DMS 273 treated with DMSO at 0.1 percent for 48 hours (cell line): ENCODE data around the gene NUP214.
"Not testable (repeated sequence)": the region's sequence is repeated elsewhere in the genome, so short reads cannot be mapped to it uniquely, and the experiment has no call there.

Experiments used
- DNase-seq: peaks from one replicate; lab custom pipeline; 2025; lab: John Stamatoyannopoulos, UW

The NUP214 gene

DNA sequence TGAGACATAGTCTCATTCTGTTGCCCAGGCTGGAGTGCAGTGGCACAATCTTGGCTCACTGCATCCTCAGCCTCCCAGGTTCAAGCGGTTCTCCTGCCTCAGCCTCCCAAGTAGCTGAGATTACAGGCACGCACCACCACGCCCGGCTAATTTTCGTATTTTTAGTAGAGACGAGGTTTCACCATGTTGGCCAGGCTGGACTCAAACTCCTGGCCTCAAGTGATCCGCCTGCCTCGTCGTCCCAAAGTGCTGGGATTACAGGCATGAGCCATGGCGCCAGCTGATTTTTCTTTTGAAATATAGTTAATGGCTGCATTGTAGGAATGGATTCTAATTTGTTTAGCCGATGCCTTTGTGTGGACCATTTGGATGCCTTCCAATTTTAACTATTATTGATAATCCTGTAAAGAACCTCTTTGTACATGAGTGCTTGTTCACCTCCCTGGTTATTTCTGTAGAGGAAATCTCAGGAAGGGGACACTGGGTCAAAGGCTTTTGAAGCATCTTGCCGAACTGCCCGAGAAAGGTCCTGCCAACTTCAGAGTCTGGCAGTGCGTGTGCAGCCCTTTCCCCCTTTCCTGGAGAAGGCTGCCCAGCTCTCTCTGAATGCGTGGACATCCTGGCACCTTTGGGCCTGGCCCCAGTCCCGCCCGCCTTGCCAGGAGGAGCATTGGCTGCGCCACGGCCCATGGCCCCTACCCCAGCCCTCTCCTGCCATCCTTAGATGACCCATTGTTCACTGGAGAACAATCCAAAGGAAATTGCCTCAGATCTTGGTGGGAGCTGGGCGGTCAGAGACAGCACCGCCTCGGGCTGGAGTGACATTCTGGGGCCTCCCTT, 8.9 kb upstream of the NUP214 start:
- no peak for DNase-seq

DNA sequence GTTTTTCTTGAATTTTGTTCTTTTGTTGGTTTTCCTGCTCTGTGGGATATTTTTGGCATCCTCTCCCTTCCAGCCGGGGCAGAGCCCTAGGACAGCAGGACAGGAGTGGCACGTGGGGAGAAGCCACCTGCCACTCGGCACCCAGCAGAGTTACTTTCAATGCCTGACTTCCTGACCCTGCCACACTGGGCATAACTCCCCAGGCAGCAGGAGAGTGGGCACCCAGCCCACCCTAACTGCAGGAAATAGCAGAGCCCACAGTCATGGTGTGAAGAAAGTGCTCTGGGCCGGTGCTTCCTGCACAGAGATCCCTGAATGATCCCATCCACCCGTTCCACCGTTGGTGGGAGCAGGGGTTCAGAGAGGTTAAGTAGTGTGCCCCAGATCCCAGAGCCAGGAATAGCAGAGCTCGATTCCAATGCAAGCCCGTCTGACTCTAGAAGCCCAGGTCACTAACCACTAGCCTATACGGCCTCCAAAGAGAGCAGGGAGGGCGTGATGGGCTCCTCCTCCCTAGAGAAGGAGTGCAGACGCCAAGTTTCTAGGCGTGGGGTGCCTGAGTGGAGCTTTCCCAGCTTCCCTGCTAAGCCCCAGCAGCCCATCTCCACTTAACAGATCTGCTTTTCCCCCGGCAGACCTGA, 8.1 kb upstream of the NUP214 start:
- no peak for DNase-seq

DNA sequence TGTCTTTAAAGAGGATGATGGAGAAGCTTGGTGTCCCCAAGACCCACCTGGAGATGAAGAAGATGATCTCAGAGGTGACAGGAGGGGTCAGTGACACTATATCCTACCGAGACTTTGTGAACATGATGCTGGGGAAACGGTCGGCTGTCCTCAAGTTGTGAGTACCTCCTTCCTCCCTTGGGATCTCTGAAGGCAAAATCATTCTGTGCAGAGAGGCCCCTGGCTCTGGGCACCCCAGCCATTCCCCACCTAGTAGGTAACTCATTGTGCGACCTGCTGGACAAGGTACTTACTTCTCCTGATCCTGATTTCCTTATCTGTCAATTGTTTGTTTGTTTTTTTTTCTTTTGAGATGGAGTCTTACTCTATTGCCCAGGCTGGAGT, 7.6 kb upstream of the NUP214 start:
- no peak for DNase-seq

DNA sequence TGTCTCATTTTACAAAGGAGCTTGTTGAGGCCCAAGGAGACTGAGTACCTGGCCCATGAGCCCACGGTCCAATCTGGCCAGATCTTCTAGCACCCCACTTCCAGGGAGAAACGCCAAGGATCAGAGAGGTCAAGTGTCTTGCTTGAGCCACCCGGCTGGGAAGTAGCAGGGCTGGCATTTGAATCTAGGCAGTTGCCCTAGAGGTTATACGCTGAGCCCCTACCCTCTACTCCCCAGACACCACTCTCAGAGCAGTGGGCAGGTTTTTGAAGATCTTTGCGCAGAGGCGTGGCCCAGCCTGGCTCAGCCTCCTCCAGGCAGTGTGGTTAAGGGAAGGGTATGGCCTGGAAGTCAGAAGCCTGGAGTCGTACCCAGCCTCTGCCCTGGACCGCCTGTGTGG, 5.8 kb upstream of the NUP214 start:
- no peak for DNase-seq

DNA sequence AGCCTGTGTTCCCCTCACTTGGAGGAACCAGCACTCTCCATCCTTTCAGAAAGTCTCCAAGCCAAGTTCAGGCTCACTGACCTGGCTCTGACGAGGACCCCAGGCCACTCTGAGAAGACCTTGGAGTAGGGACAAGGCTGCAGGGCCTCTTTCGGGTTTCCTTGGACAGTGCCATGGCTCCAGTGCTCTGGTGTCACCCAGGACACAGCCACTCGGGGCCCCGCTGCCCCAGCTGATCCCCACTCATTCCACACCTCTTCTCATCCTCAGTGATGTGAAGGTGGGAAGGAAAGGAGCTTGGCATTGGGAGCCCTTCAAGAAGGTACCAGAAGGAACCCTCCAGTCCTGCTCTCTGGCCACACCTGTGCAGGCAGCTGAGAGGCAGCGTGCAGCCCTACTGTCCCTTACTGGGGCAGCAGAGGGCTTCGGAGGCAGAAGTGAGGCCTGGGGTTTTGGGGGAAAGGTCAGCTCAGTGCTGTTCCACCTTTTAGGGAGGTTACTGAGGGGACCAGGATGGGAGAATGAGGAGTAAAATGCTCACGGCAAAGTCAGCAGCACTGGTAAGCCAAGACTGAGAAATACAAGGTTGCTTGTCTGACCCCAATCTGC, 4.7 kb upstream of the NUP214 start:
- no peak for DNase-seq

DNA sequence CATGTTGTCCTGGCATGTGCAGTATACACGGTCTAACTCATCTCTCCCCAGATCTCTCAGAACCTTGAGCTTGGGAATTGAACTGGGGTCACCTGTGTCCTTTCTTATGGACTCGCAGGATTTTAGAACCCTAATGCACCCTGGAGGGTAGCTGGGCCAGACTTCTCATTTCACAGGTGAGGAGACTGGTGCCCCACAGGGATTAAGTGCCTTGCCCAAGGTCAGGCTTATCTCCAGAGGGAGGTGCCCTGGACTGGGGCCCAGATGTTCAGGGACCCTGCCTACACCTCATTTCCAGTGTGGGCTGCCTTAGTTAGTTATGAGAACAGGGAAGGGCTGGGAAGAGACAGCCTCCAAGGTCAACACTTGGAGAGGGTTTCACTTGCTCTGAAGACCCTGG, 4.0 kb upstream of the NUP214 start:
- no peak for DNase-seq

DNA sequence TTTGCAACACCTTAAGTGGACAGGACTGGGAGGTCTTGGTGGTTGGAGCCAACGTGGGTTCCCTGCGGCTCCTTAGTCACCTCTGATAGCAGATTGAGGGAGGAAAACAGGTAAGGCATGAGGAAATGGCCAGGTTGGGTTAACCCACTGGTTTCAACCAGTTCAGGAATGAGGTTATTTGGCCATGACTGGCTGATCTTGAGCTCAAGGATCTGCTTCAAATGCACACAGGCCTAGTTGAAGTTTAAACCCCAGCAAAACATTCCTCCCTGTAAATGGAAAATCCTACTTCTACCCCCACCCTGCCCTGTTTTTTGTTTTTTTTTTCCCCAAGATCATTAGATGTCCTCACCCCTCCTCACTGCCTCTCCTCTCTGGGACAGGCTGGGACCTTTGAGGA, 3.2 kb upstream of the NUP214 start:
- no peak for DNase-seq

DNA sequence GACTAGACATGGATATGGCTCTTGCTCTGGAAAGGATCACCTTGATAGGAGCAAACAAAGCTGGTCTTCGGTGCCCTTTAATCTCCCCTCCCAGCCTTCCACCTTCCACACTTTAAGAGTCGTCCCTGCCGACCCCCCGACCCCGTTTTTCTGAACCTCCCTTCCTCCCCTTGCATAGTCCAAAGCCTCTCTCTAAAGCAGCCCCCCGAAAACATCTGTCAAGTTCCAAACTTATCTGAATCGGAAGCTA, 423 bp upstream of the NUP214 start:
- DNase-seq: no peak

DNA sequence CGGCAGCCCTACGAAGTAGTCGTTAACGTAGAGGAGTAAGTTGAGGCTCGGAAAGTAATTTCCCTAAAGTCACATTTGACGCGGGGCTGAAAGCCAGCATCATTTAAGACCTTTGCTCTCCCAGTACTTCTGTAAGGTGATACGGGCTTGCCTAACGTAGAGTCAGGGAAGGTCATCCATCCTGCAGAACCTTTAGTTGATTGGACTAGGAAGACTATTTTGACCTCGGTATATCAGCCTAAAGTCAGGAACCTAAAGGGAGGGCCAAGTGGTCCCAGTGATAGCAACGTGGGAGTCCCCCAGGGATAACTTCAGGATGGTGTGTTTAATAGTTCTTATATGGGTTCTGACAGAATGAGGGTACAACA, 657 bp downstream of the NUP214 start:
- DNase-seq: no peak

DNA sequence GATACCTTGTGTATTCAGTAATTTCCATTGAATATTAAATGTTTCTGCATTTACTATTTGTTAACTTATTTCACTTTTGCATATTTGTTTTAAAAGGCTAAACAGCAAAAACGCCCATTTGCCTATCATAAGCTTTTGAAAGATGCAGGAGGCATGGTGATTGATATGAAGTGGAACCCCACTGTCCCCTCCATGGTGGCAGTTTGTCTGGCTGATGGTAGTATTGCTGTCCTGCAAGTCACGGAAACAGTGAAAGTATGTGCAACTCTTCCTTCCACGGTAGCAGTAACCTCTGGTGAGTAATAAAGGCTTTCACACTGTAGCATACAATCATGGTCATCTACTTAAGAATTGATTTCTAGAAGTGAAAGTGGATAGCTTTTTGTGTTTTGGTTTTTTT, 3.8 kb downstream of the NUP214 start:
- no peak for DNase-seq

DNA sequence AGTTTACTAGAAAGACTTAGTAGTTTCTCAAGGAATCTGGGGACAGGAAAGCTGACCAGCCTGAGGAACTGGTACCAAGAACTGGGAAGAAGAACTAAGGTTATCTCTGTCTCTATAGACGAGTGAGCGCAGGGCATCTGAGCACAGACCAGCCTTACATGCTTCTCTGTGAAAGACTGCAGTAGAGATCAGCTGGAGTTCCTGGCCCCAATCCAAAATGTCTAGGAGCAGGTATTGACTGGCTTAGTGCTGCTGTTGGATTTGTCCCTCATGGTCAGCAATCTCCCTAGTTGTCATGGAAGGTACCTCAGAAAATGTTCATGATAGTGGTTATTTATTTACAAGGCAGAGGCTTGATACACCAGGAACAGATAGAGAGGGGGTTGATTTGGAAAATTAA, 13.3 kb downstream of the NUP214 start:
- DNase-seq: no peak

DNA sequence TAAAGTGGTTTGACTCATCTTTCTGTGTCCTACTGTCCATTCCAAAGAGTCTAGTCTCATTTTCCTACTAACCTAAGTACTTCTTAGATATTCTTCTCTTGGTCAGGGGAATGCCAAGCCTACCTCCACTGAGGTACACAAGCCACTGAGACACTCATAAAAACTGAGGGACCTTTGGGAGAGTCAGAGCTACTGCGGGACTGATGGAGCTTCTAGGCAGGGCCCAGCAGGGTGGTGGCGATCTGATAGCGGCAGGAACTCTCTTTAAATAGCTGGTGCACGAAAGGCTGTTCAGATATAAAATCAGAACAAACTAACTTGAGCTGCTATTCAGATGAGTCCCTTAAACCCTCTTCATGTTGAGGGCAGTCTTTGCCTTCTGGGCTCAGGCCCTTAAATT, 14.7 kb downstream of the NUP214 start:
- DNase-seq: no peak

DNA sequence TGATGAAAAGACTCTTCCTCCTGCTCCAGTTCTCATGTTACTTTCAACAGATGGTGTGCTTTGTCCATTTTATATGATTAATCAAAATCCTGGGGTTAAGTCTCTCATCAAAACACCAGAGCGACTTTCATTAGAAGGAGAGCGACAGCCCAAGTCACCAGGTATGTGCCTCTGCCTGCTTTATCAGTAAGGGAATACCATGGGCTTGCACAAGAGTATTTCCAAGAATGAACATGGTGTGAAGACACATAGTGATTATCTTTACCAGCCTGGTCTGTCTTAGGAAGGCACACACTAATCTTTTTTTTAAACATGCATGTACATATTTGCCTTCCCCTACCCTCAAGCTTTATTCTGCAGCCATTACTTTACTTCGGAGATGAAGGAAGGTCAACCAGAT, 15.2 kb downstream of the NUP214 start:
- no peak for DNase-seq

DNA sequence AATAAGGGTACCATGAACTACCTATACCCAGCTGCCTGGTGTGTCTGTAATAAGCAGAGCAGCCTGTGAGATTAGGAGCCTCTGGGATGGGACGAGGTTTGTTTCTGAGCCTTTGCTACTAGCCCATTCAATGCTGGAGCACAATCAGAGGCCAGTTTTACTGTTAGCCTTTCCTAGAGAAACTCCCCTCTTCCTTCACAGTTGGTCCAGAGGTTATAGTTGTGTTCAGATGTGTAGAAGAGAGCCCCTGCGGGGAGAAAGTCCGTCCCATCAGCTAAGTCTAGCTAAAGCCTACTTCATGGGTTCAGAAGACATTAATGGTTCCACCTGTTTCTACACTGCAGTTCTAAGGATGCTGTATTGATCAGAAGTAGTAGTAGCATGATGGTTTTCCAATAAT, 16.8 kb downstream of the NUP214 start:
- no peak for DNase-seq

DNA sequence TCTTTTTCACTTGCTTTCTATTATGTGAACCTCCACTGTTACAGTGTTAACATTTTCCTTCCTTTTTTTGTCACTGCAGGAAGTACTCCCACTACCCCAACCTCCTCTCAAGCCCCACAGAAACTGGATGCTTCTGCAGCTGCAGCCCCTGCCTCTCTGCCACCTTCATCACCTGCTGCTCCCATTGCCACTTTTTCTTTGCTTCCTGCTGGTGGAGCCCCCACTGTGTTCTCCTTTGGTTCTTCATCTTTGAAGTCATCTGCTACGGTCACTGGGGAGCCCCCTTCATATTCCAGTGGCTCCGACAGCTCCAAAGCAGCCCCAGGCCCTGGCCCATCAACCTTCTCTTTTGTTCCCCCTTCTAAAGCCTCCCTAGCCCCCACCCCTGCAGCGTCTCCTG, 18.8 kb downstream of the NUP214 start:
- DNase-seq: no peak

DNA sequence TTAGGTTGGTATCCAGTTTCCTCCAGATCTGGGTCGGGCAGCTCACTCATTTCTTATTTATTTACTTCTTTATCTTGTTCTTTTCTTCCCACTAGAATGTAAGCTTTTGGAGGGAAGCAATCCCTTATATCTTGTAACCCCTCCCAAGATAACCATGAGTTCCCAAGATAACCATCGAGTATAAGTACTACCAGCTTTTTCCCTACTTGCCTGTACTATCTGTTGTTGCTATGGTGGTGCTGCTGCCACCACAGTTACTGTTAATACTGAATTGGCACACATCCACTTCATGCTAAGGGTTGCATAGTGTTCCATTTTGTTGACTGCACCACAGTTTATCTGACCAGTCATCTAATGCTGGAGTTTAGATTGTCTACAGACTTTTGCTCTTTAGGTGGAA, 19.9 kb downstream of the NUP214 start:
- no peak for DNase-seq

DNA sequence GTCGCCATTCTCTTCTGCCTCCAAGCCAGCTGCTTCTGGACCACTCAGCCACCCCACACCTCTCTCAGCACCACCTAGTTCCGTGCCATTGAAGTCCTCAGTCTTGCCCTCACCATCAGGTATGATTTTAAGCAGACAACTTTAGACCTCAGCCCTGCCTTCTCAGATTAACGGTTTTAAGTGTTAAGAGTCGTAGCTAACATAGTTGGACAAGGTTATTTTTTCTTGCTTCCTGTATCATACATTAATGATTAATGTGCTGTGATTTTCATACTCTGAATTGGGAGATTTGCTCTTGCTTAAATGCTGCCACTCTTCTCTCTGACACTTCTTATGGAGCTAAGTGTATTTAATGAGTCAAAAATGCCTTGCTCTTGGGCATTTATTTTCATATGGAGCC, 20.8 kb downstream of the NUP214 start:
- DNase-seq: no peak

DNA sequence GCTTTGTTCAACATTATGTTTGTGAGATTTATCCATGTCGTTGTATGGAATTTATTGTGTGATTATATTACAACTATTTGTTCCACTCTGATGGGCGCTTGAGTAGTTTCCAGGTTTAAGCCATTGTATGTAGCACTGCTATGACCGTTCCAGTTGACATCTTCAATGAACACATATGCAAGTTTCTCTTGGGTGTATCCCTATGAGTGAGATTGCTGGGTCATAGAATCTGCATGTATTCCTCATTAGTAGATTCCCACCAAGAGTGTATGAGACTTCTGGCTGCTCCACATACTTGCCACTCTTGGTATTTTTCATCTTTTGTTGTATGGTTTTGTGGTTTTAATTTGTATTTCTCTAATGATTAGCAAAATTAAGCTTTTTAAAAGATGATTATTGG, 22.9 kb downstream of the NUP214 start:
- no peak for DNase-seq

DNA sequence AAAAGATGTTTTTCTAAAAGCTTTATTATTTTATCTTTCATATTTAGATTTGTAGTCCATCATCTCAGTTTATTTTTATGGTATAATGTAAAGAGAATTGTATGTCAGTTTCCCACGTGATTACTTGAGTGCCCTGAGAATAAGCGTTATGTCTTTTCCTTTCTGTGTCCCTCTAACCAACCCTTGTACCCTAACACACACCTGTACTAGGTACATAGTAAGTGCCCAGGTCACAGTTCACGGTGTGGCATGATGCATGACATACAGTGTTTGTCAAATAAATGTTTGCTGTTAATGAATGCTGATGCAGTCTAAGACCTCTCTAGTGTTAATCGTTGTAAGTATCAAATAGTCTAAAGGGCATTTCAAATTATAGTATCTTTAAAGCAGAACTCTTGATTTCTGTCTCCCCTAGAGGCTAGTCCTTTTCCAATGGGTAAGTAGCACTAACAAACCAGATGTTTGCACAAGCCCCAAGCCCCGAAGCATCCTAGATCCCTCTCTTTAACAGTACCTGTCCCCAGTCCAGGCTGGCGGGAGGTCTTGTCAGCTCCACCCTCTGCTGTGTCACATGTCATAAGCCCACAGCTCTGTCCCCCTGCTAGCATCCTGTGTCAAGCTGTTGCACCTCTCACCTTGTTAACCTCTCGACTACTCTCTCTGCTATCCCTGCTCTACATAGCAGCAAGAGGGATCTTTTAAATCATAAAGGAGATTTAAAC, 23.7 kb downstream of the NUP214 start:
- no peak for DNase-seq

DNA sequence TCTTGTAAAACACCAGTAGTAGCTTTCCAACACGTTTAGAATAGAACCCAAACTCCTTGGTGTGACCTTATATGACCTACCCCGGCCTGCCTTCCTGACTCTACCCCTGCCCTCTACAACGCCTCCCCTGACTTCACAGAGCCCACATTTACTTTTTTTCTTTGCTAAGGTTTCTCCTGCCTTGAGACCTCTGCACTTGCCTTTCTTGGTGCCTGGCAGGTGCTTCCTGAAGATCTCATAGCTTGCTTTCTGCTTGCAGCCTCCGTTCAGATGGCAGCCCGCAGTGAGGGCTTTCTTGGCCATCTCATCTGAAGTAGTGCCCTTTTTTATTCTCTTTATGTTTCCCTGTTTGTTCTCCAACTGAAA, 24.3 kb downstream of the NUP214 start:
- DNase-seq: no peak

DNA sequence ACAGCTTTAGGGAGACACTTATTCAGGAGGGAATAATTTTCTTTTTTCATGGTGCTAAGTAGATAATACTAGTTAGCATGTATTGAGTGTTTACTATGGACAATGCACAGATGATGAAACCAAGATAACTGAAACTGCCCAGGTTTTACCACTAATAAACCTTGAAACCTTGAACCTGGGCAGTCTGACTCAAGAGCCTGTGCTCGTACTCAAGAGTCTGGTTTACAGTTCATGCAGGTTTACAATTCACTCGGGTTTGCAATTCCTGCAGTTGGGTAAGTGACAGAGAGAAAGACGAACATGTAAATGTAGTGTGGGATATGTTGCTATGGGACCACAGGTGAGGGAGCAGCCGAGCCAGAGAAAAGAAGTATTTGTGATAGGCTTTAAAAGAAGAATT, 28.2 kb downstream of the NUP214 start:
- DNase-seq: no peak

DNA sequence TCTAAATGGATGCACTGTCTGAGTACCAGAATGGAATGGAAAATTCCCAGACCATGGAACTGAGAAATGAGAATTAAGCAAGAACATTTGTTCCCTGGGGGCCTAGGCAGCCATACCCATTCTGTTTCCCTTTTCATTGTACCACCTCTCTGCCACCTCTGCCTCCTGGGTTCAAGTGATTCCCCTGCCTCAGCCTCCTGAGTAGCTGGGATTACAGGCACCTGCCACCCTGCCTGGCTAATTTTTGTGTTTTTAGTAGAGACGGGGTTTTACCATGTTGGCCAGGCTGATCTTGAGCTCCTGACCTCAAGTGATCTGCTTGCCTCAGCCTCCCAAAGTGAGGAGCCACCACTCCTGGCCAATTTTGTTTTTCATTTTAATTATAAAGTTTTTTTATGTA, 33.3 kb downstream of the NUP214 start:
- DNase-seq: not testable (repeated sequence)

DNA sequence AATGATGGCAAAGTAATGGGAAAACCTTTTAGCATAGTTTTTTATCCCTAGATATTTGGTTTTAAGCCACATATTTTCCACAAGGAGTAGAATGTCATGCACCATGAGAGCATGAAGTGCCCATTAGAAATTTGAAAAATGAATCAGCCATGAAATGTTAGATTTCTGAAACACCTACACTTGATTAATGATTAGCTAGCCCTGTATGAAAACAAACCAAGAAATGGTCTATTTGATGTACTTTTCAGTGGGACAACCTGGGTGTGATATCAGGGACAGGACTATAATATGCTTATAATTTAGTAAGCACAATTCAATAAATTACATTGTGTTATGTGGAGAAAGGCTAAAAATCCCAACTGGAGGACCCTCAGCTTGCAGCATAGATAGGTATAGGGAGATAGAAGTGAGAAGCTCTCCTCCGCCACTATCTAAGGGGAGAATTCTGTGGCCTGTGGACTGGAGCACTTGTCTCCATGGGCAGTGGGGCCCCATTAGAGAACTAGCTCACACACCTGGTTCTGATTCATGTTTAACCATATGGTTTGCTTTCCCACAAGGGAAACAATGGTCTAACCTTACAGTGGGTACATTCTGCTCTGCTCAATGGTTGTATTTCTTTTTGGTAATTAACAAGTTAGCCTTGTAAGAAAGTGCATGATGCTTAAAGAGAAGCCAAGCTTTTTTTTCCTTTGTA, 35.2 kb downstream of the NUP214 start:
- DNase-seq: no peak
